HepG2 (cell line): ENCODE measurements around the gene NAV2. TPM values are rescaled to one million over a fixed set of nuclear protein-coding genes. Genes with fewer than 3 reads are reported as not detected.

Experiments used
- ATAC-seq: fragments of 200-7000 bp; cut with Tn5 transposase; 3 replicates; pipeline ENCODE4 v1.9.1; 2020; ENCODE audit warnings: mild to moderate bottlenecking, moderate library complexity
- BruUV-seq: library from RNA; stranded (reverse); fragments of 400-500 nt; replicated peaks from 2 replicates; lab custom pipeline; 2021; lab: Mats Ljungman, UMichigan
- CTCF ChIA-PET: fragments of 300-600 bp; formaldehyde crosslinking; extraction: SDS; loops from one replicate; lab custom pipeline; 2021; ENCODE audit warnings: low total read pairs, inconsistent platforms, low intra/inter-chr PET ratio; lab: Yijun Ruan, JAX
- POLR2A ChIA-PET: fragments of 350-600 bp; sonication (Branson Sonifier 250); formaldehyde crosslinking; loops from one replicate; lab custom pipeline; 2020; ENCODE audit warnings: antibody characterized with exemption, inconsistent platforms; lab: Yijun Ruan, JAX
- DNase-seq: peaks from one replicate; pipeline ENCODE4 v3.0.0-alpha.2; 2015; ENCODE audit warnings: low spot score
- FAIRE-seq: peaks from 3 replicates; lab custom pipeline; 2011; peaks lifted over from hg19 to GRCh38; lab: Jason Lieb, UNC
- H2AFZ ChIP-seq: one replicate; pipeline ENCODE4 v1.6.1; 2011; ENCODE audit warnings: low read length, inconsistent platforms
- H3K27ac ChIP-seq: fragments of 300-600 bp; 3 replicates; pipeline ENCODE4 v1.8.0; 2011; ENCODE audit warnings: mixed run types, mild to moderate bottlenecking, mixed read lengths, low read length, inconsistent platforms; ENCODE audit not compliant: insufficient read depth; ENCODE audit errors: extremely low read length
- H3K27me3 ChIP-seq, 2 experiments: fragments of 200-600 bp in 1 of 2; 2 replicates in 1 of 2; 3 replicates in 1 of 2; pipeline versions ENCODE4 v1.6.0 to v1.8.0; 2011; ENCODE audit warnings: low read length in 2 of 2, mild to moderate bottlenecking in 2 of 2, moderate library complexity in 2 of 2, inconsistent platforms in 1 of 2; ENCODE audit not compliant: insufficient read depth in 2 of 2, control insufficient read depth in 1 of 2
- H3K36me3 ChIP-seq, 2 experiments: fragments of 200-600 bp in 1 of 2; replicated peaks in 1 of 2; 2 replicates in 1 of 2; 3 replicates in 1 of 2; pipeline versions ENCODE4 v1.5.1 to v1.8.0; 2011; ENCODE audit warnings: low read length in 2 of 2, inconsistent platforms in 1 of 2; ENCODE audit not compliant: insufficient read depth in 2 of 2, control insufficient read depth in 1 of 2
- H3K4me1 ChIP-seq: 2 replicates; pipeline ENCODE4 v1.5.1; 2012; ENCODE audit warnings: low read length, inconsistent platforms; ENCODE audit not compliant: insufficient read depth
- H3K4me2 ChIP-seq: 2 replicates; pipeline ENCODE4 v1.6.0; 2011; ENCODE audit warnings: low read depth, low read length, inconsistent platforms
- H3K4me3 ChIP-seq, 3 experiments: fragments of 200-600 bp in 1 of 3; sonication (generic), shearing (Covaris generic) in 1 of 3; replicated peaks in 1 of 3; 2 replicates each; pipeline ENCODE4 v1.5.1; 2011 to 2016; ENCODE audit warnings: low read length in 3 of 3, inconsistent platforms in 2 of 3, low read depth in 2 of 3, mild to moderate bottlenecking in 2 of 3, control low read depth in 1 of 3, mixed read lengths in 1 of 3; ENCODE audit not compliant: insufficient read depth in 1 of 3
- H3K79me2 ChIP-seq: one replicate; pipeline ENCODE4 v1.6.1; 2011; ENCODE audit warnings: low read length, inconsistent platforms; ENCODE audit not compliant: insufficient read depth
- H3K9ac ChIP-seq: 2 replicates; pipeline ENCODE4 v1.6.0; 2011; ENCODE audit warnings: mild to moderate bottlenecking, low read depth, low read length, inconsistent platforms; ENCODE audit not compliant: insufficient read depth
- H3K9me3 ChIP-seq: 2 replicates; pipeline ENCODE4 v1.5.1; 2012; ENCODE audit warnings: mild to moderate bottlenecking, low read length
- H4K20me1 ChIP-seq: 2 replicates; pipeline ENCODE4 v1.6.0; 2011; ENCODE audit warnings: inconsistent platforms, mild to moderate bottlenecking, low read length, moderate library complexity; ENCODE audit not compliant: insufficient read depth
- DPF2 ChIP-seq: sonication (generic); formaldehyde crosslinking; IDR thresholded peaks from 2 replicates; pipeline ENCODE4 v1.4.0; 2020; ENCODE audit warnings: mild to moderate bottlenecking, low read depth, missing genetic modification reagents, borderline replicate concordance
- FOXC1 ChIP-seq: sonication (generic); formaldehyde crosslinking; IDR thresholded peaks from 2 replicates; pipeline ENCODE4 v1.8.0; 2022; ENCODE audit warnings: mild to moderate bottlenecking, missing genetic modification reagents, borderline replicate concordance
- MAZ ChIP-seq, 2 experiments: sonication (generic) in 1 of 2; formaldehyde crosslinking in 1 of 2; IDR thresholded peaks; 2 replicates each; pipeline versions ENCODE4 v1.5.0 to v1.6.1; 2012 to 2020; ENCODE audit warnings: low read depth in 2 of 2, mild to moderate bottlenecking in 2 of 2, borderline replicate concordance in 1 of 2, improper control_type of control experiment in 1 of 2, low read length in 1 of 2, missing genetic modification reagents in 1 of 2, moderate library complexity in 1 of 2
- MED8 ChIP-seq: sonication (generic); formaldehyde crosslinking; IDR thresholded peaks from 2 replicates; pipeline ENCODE4 v1.8.1; 2023; ENCODE audit warnings: mild to moderate bottlenecking, missing genetic modification reagents; ENCODE audit not compliant: insufficient replicate concordance
- MTF1 ChIP-seq: sonication (generic); formaldehyde crosslinking; IDR thresholded peaks from 2 replicates; pipeline ENCODE4 v1.5.0; 2020; ENCODE audit warnings: missing genetic modification reagents
- NR3C1 ChIP-seq: sonication (generic); formaldehyde crosslinking; IDR thresholded peaks from 2 replicates; pipeline ENCODE4 v1.4.0; 2020; ENCODE audit warnings: missing genetic modification reagents
- PCBP1 ChIP-seq: fragments of 200-400 bp; formaldehyde crosslinking; IDR thresholded peaks from 2 replicates; pipeline ENCODE4 v1.6.1; 2017; ENCODE audit warnings: mild to moderate bottlenecking, low read depth, low read length, borderline replicate concordance
- PTBP1 ChIP-seq: fragments of 200-400 bp; formaldehyde crosslinking; IDR thresholded peaks from 2 replicates; pipeline ENCODE4 v1.6.1; 2018; ENCODE audit warnings: low read length, low read depth; ENCODE audit not compliant: poor library complexity, severe bottlenecking
- RNF2 ChIP-seq: fragments of 450-650 bp; conservative IDR thresholded peaks from 2 replicates; pipeline ENCODE4 v1.6.1; 2016; ENCODE audit warnings: low read depth
- SMAD1 ChIP-seq: sonication (generic); formaldehyde crosslinking; IDR thresholded peaks from 2 replicates; pipeline ENCODE4 v1.4.0; 2020; ENCODE audit warnings: missing genetic modification reagents, low read depth, mild to moderate bottlenecking, borderline replicate concordance
- SMARCC2 ChIP-seq: fragments of 450-650 bp; IDR thresholded peaks from 2 replicates; pipeline ENCODE4 v1.6.1; 2017; ENCODE audit warnings: antibody characterized with exemption, mild to moderate bottlenecking
- XBP1 ChIP-seq: sonication (generic); formaldehyde crosslinking; IDR thresholded peaks from 2 replicates; pipeline ENCODE4 v1.5.0; 2020; ENCODE audit warnings: missing genetic modification reagents
- YY1 ChIP-seq: IDR thresholded peaks from 2 replicates; pipeline ENCODE4 v1.6.1; 2011; ENCODE audit warnings: low read length, low read depth, moderate library complexity, mild to moderate bottlenecking; ENCODE audit not compliant: insufficient read depth, insufficient replicate concordance
- ZNF101 ChIP-seq: sonication (generic); formaldehyde crosslinking; IDR thresholded peaks from 2 replicates; pipeline ENCODE4 v1.4.0; 2020; ENCODE audit warnings: mild to moderate bottlenecking, low read depth, missing genetic modification reagents, borderline replicate concordance
- ZNF260 ChIP-seq: sonication (generic); formaldehyde crosslinking; IDR thresholded peaks from 2 replicates; pipeline ENCODE4 v1.4.0; 2020; ENCODE audit warnings: missing genetic modification reagents, low read depth, mild to moderate bottlenecking, borderline replicate concordance
- ZNF589 ChIP-seq: sonication (generic); formaldehyde crosslinking; conservative IDR thresholded peaks from 2 replicates; pipeline ENCODE4 v1.8.0; 2022; ENCODE audit warnings: mild to moderate bottlenecking, moderate library complexity, missing genetic modification reagents
- ZNF781 ChIP-seq: sonication (generic); formaldehyde crosslinking; IDR thresholded peaks from 2 replicates; pipeline ENCODE4 v1.5.1; 2020; ENCODE audit warnings: borderline replicate concordance, mild to moderate bottlenecking, missing genetic modification reagents; ENCODE audit errors: not compliant biosample characterization
- WGBS: methylation state at CpG from one replicate; pipeline ENCODE4 v1.1.6; 2017; ENCODE audit warnings: low lambda C conversion rate; 5-methylcytosine and 5-hydroxymethylcytosine counted together
- in situ Hi-C: cut with HindIII; loops from 2 replicates; pipeline ENCODE4 v1.10.0; 2017; ENCODE audit warnings: low pct_unique_long_range_greater_than_20kb; ENCODE audit not compliant: extremely low pct_ligation_motif_present
- intact Hi-C: fragments of 100-400 bp; cut with micrococcal nuclease; formaldehyde crosslinking; loops from one replicate; pipeline ENCODE4 v1.10.0; 2022; ENCODE audit not compliant: unreplicated experiment
- polyA plus RNA-seq, 8 experiments: library from polyadenylated mRNA; depleted of rRNA in 3 of 8; stranded (reverse) in 7 of 8; unstranded in 1 of 8; fragments of >200 nt; fragmentation: Illumina TruSeq in 4 of 8; extraction: Trizol in 4 of 8; gene quantifications; 2 replicates each; pipeline versions ENCODE4 v1.2.1 to v1.2.3, GENCODE V29; 2011 to 2016; ENCODE audit warnings: low read depth in 4 of 8, missing spikeins in 1 of 8, mixed read lengths in 1 of 8; ENCODE audit not compliant: insufficient read depth in 1 of 8
- total RNA-seq, 5 experiments: library from RNA; depleted of rRNA; stranded (reverse); fragments of >200 nt; fragmentation: Illumina TruSeq; extraction: Trizol; gene quantifications; 2 replicates each; pipeline ENCODE4 v1.2.3, GENCODE V29; 2016; ENCODE audit warnings: low read depth in 1 of 5
- TF ChIP-seq, protein P1 (sequence below): sonication (generic); formaldehyde crosslinking; IDR thresholded peaks from 2 replicates; pipeline ENCODE4 v1.8.0; 2022; ENCODE audit warnings: missing genetic modification reagents, low read depth, mild to moderate bottlenecking, borderline replicate concordance
- TF ChIP-seq, protein P2 (sequence below): sonication (generic); formaldehyde crosslinking; IDR thresholded peaks from 2 replicates; pipeline ENCODE4 v1.5.0; 2020; ENCODE audit warnings: mild to moderate bottlenecking, missing genetic modification reagents

Gene NAV2
- total and polyA plus RNA-seq, 2 of the 13 experiments (the other 11 are each of a cell fraction or from before 2014, with no cell fraction given), result 9.3 to 34.6 TPM

DNA sequence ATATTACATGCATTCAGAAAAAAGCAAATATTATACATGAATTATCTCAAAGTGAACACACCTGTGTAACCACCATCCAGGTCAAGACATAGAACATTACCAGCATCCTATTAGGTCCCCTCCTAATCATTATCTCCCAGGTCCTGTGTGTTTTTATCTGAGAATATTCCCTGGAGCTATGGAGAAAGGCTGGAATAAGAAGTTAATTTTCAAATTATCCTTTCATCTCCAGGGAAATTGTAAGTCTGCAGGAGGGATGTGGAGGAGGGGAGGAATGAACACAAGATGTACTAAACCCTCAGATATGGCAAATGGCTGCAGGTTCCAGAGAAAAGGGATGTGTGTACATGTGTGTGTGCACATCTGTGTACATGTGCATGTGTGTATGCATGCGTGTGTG is 25.2 kb upstream of the NAV2 start:
- no TSS peak for BruUV-seq
- CTCF ChIA-PET, result no interaction called here

More for the DNA sequence above, 25.2 kb upstream of the NAV2 start:
- Histone ChIP-seq H3K4me2 (no peak overlapping the region), H3K4me1 (no peaks in the 10 kb centered on the region), H3K4me3 (no peak overlapping the region), H3K9ac (no peak overlapping the region), H2AFZ (no peak overlapping the region), H4K20me1 (no peaks in the 10 kb centered on the region), H3K27me3 (peaks cover 0 to 6% of the 10 kb centered on the region in 2 experiments; a peak in 3 of 5 replicates), H3K79me2 (no peaks in the 10 kb centered on the region), H3K9me3 (no peaks in the 10 kb centered on the region), H3K36me3 (no peaks in the 10 kb centered on the region), H3K27ac (no peak overlapping the region)
- FAIRE-seq (no peak), ATAC-seq (no peak), DNase-seq (no peak)
- no peak for TF ChIP-seq ZNF101 (CRISPR knock-in tag)
- TF ChIP-seq RNF2, result no peak
- no peak for TF ChIP-seq PCBP1
- TF ChIP-seq SMAD1 (CRISPR knock-in tag), result no peak
- TF ChIP-seq FOXC1 (CRISPR knock-in tag), result no peak
- TF ChIP-seq, protein P1, sequence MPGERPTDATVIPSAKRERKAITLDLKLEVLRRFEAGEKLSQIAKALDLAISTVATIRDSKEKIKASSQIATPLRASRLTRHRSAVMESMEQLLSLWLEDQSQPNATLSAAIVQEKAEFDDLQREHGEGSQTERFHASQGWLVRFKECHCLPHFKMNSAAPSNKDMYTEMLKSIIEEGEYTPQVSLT (CRISPR knock-in tag), result no peak
- no peak for TF ChIP-seq MED8 (CRISPR knock-in tag)
- no peak for TF ChIP-seq MTF1 (CRISPR knock-in tag)
- no peak for TF ChIP-seq ZNF260 (CRISPR knock-in tag)
- TF ChIP-seq NR3C1 (CRISPR knock-in tag), result no peak
- TF ChIP-seq PTBP1, result no peak
- TF ChIP-seq SMARCC2, result no peak
- no peak for TF ChIP-seq ZNF781 (CRISPR knock-in tag)
- TF ChIP-seq YY1, result no peak
- TF ChIP-seq, protein P2, sequence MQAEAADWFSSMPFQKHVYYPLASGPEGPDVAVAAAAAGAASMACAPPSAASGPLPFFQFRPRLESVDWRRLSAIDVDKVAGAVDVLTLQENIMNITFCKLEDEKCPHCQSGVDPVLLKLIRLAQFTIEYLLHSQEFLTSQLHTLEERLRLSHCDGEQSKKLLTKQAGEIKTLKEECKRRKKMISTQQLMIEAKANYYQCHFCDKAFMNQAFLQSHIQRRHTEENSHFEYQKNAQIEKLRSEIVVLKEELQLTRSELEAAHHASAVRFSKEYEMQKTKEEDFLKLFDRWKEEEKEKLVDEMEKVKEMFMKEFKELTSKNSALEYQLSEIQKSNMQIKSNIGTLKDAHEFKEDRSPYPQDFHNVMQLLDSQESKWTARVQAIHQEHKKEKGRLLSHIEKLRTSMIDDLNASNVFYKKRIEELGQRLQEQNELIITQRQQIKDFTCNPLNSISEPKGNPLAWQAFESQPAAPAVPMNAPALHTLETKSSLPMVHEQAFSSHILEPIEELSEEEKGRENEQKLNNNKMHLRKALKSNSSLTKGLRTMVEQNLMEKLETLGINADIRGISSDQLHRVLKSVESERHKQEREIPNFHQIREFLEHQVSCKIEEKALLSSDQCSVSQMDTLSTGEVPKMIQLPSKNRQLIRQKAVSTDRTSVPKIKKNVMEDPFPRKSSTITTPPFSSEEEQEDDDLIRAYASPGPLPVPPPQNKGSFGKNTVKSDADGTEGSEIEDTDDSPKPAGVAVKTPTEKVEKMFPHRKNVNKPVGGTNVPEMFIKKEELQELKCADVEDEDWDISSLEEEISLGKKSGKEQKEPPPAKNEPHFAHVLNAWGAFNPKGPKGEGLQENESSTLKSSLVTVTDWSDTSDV, result no peak
- no peak for TF ChIP-seq ZNF589 (CRISPR knock-in tag)
- no peak for TF ChIP-seq MAZ (IDR thresholded peaks at IDR 0.05; ENCODE audit: borderline replicate concordance, low read depth, low read length)
- TF ChIP-seq MAZ (CRISPR knock-in tag; IDR thresholded peaks at IDR 0.05; ENCODE audit: low read depth), result no peak
- TF ChIP-seq DPF2, result no peak
- TF ChIP-seq XBP1 (CRISPR knock-in tag), result no peak
- in situ Hi-C loops, result no loop called here
- intact Hi-C loops, result no loop called here
- 40% methylated on average over 1 of the region's 1 CpG for WGBS
- POLR2A ChIA-PET, result no interaction called here
